MM.1S (cell line): ENCODE measurements around the gene PAPOLG.

Source experiments
- DNase-seq: peaks from one replicate; pipeline ENCODE4 v3.0.0-alpha.2; 2015
- H2AFZ ChIP-seq: fragments of 300-600 bp; sonication (generic); 2 replicates; pipeline ENCODE4 v1.6.0; 2016; ENCODE audit warnings: antibody characterized with exemption, low read length
- H3F3A ChIP-seq: fragments of 300-600 bp; sonication (generic); 2 replicates; pipeline ENCODE4 v1.6.1; 2016; ENCODE audit warnings: mild to moderate bottlenecking, antibody characterized with exemption, low read length, moderate library complexity, mixed read lengths; ENCODE audit not compliant: insufficient read depth
- H3K27ac ChIP-seq: fragments of 300-600 bp; sonication (generic); 2 replicates; pipeline ENCODE4 v1.5.1; 2016; ENCODE audit warnings: mild to moderate bottlenecking, low read length
- H3K27me3 ChIP-seq: fragments of 300-600 bp; sonication (generic); replicated peaks from 2 replicates; pipeline ENCODE4 v1.6.0; 2016; ENCODE audit warnings: low read length; ENCODE audit not compliant: insufficient read depth
- H3K36me3 ChIP-seq: fragments of 300-600 bp; sonication (generic); replicated peaks from 2 replicates; pipeline ENCODE4 v1.6.1; 2016; ENCODE audit warnings: mild to moderate bottlenecking, low read length, mixed read lengths; ENCODE audit not compliant: insufficient read depth
- H3K4me1 ChIP-seq: fragments of 300-600 bp; sonication (generic); 2 replicates; pipeline ENCODE4 v1.6.1; 2016; ENCODE audit warnings: low read length, mixed read lengths
- H3K4me2 ChIP-seq: fragments of 300-600 bp; sonication (generic); 2 replicates; pipeline ENCODE4 v1.6.0; 2016; ENCODE audit warnings: low read depth, low read length
- H3K4me3 ChIP-seq: fragments of 300-600 bp; sonication (generic); 2 replicates; pipeline ENCODE4 v1.5.1; 2016; ENCODE audit warnings: low read length, mixed read lengths
- H3K79me2 ChIP-seq: fragments of 300-600 bp; sonication (generic); 2 replicates; pipeline ENCODE4 v1.6.1; 2016; ENCODE audit warnings: mixed run types, low read length, mixed read lengths
- H3K9ac ChIP-seq: fragments of 300-600 bp; sonication (generic); 2 replicates; pipeline ENCODE4 v1.6.1; 2016; ENCODE audit warnings: low read length, mixed read lengths
- H3K9me2 ChIP-seq: fragments of 300-600 bp; sonication (generic); replicated peaks from 2 replicates; pipeline ENCODE4 v1.6.1; 2016; ENCODE audit warnings: mild to moderate bottlenecking, low read length, mixed read lengths; ENCODE audit not compliant: insufficient read depth
- H3K9me3 ChIP-seq: fragments of 300-600 bp; sonication (generic); replicated peaks from 2 replicates; pipeline ENCODE4 v1.6.1; 2016; ENCODE audit warnings: mild to moderate bottlenecking, low read length, mixed read lengths; ENCODE audit not compliant: insufficient read depth
- H4K20me1 ChIP-seq: fragments of 300-600 bp; sonication (generic); 2 replicates; pipeline ENCODE4 v1.6.1; 2016; ENCODE audit warnings: mild to moderate bottlenecking, low read length, moderate library complexity, mixed read lengths; ENCODE audit not compliant: insufficient read depth
- EZH2 ChIP-seq: fragments of 300-600 bp; sonication (generic); optimal IDR thresholded peaks from 2 replicates; pipeline ENCODE3; 2017; ENCODE audit warnings: low read depth, mild to moderate bottlenecking, antibody characterized with exemption, low read length, mixed read lengths
- EZH2phosphoT487 ChIP-seq: fragments of 300-600 bp; sonication (generic); IDR thresholded peaks from 2 replicates; pipeline ENCODE4 v1.6.1; 2018; ENCODE audit warnings: antibody characterized with exemption, low read length
- TF ChIP-seq, protein P1 (sequence below): fragments of 300-600 bp; sonication (generic); IDR thresholded peaks from 2 replicates; pipeline ENCODE4 v1.5.1; 2016; ENCODE audit warnings: antibody characterized with exemption, low read length, mixed read lengths

PAPOLG gene

DNA sequence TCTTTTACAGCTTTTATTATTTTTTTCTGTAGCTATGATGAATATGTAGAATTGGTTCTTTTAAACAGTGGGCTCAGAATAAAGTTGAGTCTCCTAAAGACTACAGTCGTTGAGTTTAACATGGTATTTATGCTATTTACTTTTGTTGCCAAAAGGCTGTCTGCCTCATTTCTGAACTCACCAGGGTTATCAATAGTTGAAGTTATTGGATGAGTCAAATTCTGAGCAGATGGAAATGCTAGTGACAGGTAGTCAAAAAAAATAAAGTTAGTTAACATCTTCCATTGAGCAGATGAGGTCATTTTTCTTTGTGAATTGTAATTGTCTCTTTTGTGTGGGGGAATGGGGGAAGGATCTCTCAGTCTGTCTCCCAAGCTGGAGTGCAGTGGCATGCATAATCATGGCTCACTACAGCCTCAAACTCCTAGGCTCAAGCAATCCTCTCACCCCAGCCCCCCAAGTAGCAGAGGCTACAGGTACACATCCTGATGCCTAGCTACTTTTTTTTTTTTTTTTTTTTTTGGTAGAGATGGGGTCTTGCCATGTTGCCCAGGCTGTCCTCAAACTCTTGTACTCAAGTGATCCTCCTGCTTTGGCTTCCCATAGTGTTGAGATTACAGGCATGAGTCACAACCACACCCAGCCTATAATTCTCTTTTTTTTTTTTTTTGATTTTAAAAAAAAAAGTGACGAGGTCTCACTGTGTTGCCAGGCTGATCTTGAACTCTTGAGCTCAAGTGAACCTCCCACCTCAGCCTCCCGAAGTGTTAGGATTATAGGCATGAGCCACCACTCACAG lies 8.9 kb downstream of the PAPOLG start:
- Histone ChIP-seq H3K4me2 (no peak overlapping the region), H3K4me3 (no peak overlapping the region), H3K9me2 (no peaks in the 10 kb centered on the region), H3K27me3 (no peaks in the 10 kb centered on the region), H3K79me2 (peaks cover 10% of the 10 kb centered on the region), H4K20me1 (no peaks in the 10 kb centered on the region), H3K27ac (no peak overlapping the region), H3F3A (no peaks in the 10 kb centered on the region), H2AFZ (no peak overlapping the region), H3K9me3 (no peaks in the 10 kb centered on the region), H3K9ac (no peak overlapping the region), H3K4me1 (no peaks in the 10 kb centered on the region), H3K36me3 (peaks cover 11% of the 10 kb centered on the region; the same call in 1 of the 2 replicates)
- TF ChIP-seq EZH2, result no peak
- no peak for TF ChIP-seq EZH2phosphoT487
- TF ChIP-seq, protein P1, sequence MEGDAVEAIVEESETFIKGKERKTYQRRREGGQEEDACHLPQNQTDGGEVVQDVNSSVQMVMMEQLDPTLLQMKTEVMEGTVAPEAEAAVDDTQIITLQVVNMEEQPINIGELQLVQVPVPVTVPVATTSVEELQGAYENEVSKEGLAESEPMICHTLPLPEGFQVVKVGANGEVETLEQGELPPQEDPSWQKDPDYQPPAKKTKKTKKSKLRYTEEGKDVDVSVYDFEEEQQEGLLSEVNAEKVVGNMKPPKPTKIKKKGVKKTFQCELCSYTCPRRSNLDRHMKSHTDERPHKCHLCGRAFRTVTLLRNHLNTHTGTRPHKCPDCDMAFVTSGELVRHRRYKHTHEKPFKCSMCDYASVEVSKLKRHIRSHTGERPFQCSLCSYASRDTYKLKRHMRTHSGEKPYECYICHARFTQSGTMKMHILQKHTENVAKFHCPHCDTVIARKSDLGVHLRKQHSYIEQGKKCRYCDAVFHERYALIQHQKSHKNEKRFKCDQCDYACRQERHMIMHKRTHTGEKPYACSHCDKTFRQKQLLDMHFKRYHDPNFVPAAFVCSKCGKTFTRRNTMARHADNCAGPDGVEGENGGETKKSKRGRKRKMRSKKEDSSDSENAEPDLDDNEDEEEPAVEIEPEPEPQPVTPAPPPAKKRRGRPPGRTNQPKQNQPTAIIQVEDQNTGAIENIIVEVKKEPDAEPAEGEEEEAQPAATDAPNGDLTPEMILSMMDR, result no peak
- no peak for DNase-seq

DNA sequence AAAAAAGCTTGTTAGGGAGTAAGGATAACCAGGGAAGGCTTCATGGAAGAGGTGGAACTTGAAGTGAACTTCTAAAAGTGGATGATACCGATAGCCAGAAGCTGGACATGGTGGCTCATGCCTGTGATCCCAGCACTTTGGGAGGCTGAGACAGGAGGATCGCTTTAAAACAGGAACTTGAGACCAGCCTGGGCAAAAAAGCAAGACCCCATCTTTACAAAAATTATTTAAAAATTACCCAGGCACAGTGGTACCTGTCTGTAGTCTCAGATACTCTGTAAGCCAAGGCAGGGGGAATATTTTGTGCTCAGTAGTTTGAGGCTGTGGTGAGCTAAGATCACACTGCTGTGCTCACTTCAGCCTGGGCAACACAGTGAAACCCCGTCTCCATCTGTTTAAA lies 10.2 kb downstream of the PAPOLG start:
- Histone ChIP-seq H3K4me2 (no peak overlapping the region), H3F3A (no peaks in the 10 kb centered on the region), H3K9me3 (no peaks in the 10 kb centered on the region), H3K36me3 (peaks cover 4% of the 10 kb centered on the region; the same call in 1 of the 2 replicates), H2AFZ (no peak overlapping the region), H3K9me2 (no peaks in the 10 kb centered on the region), H3K27me3 (no peaks in the 10 kb centered on the region), H3K79me2 (peaks cover 2% of the 10 kb centered on the region; the same call in 1 of the 2 replicates), H3K9ac (no peak overlapping the region), H4K20me1 (no peaks in the 10 kb centered on the region), H3K4me1 (no peaks in the 10 kb centered on the region), H3K4me3 (no peak overlapping the region), H3K27ac (no peak overlapping the region)
- TF ChIP-seq EZH2phosphoT487, result no peak
- TF ChIP-seq, protein P1, result no peak
- no peak for DNase-seq

DNA sequence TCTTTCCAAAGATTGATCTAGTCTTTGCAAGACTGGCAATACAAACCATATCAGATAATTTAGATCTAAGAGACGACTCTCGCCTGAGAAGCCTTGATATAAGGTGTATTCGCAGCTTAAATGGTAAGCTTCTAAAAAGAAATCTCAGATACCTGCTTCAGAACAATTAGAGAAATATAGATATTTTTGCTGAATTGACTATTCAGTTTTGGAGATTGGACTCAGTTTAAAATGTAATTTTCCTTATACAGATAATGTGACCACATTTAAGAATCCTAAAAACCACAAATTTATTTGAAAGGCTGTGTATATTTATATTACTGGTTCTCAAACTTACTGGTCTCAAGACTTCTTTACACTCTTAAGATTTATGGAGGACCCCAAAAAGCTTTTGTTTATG lies 15.4 kb downstream of the PAPOLG start:
- Histone ChIP-seq H3K4me1 (no peaks in the 10 kb centered on the region), H3K36me3 (peaks cover 11% of the 10 kb centered on the region), H3K9ac (no peak overlapping the region), H3K9me3 (no peaks in the 10 kb centered on the region), H2AFZ (no peak overlapping the region), H4K20me1 (no peaks in the 10 kb centered on the region), H3K9me2 (no peaks in the 10 kb centered on the region), H3K27me3 (no peaks in the 10 kb centered on the region), H3K4me2 (no peak overlapping the region), H3K4me3 (no peak overlapping the region), H3K27ac (no peak overlapping the region), H3K79me2 (no peaks in the 10 kb centered on the region), H3F3A (no peaks in the 10 kb centered on the region)
- no peak for TF ChIP-seq EZH2
- TF ChIP-seq, protein P1, result no peak
- TF ChIP-seq EZH2phosphoT487, result no peak
- no peak for DNase-seq
